K562 (cell line): ENCODE data around the gene SAMD11. TPM values are rescaled to one million over a fixed set of nuclear protein-coding genes. Genes with fewer than 3 reads are reported as not detected.
A peak's percentile ranks its signal among the peaks of the same experiment; 100 is the strongest.

Source experiments
- ATAC-seq: fragments of 200-7000 bp; cut with Tn5 transposase; 3 replicates; pipeline ENCODE4 v1.9.1; 2020; ENCODE audit warnings: moderate library complexity
- BruUV-seq: library from RNA; stranded (reverse); fragments of 400-500 nt; replicated peaks from 2 replicates; lab custom pipeline; 2021; lab: Mats Ljungman, UMichigan
- CTCF ChIA-PET: fragments of 300-600 bp; formaldehyde crosslinking; extraction: SDS; loops from one replicate; lab custom pipeline; 2021; ENCODE audit warnings: low intra/inter-chr PET ratio; lab: Yijun Ruan, JAX
- POLR2A ChIA-PET: fragments of 300-600, 350-650 bp; sonication (Branson Sonifier 250); formaldehyde crosslinking; extraction: SDS; loops from one replicate; lab custom pipeline; 2021; ENCODE audit warnings: antibody characterized with exemption, inconsistent platforms; lab: Yijun Ruan, JAX
- DNase-seq, 4 experiments: peaks; one replicate each; pipeline versions ENCODE4 v3.0.0 to v3.0.0-alpha.2; 2011 to 2018; ENCODE audit warnings: low spot score in 3 of 4, mixed read lengths in 3 of 4; ENCODE audit errors: extremely low read depth in 1 of 4
- FAIRE-seq: peaks from 2 replicates; lab custom pipeline; 2011; peaks lifted over from hg19 to GRCh38; lab: Jason Lieb, UNC
- H2AFZ ChIP-seq: 2 replicates; pipeline ENCODE4 v1.6.0; 2011; ENCODE audit warnings: low read depth, low read length, control low read depth, inconsistent platforms
- H3K27ac ChIP-seq: fragments of 200-600 bp; 3 replicates; pipeline ENCODE4 v1.8.0; 2011; ENCODE audit warnings: low read depth, mild to moderate bottlenecking, control low read depth, inconsistent platforms, low read length, moderate library complexity, mixed read lengths; ENCODE audit errors: extremely low read depth
- H3K27me3 ChIP-seq, 2 experiments: fragments of 300-600 bp in 1 of 2; 2 replicates in 1 of 2; 3 replicates in 1 of 2; pipeline versions ENCODE4 v1.6.0 to v1.8.0; 2011; ENCODE audit warnings: inconsistent platforms in 2 of 2, low read length in 2 of 2, mild to moderate bottlenecking in 1 of 2, mixed read lengths in 1 of 2, moderate library complexity in 1 of 2; ENCODE audit not compliant: control insufficient read depth in 2 of 2, insufficient read depth in 2 of 2
- H3K36me3 ChIP-seq: fragments of 300-600 bp; 3 replicates; pipeline ENCODE4 v1.8.0; 2011; ENCODE audit warnings: mild to moderate bottlenecking, low read length, inconsistent platforms; ENCODE audit not compliant: control insufficient read depth, insufficient read depth
- H3K4me1 ChIP-seq, 2 experiments: fragments of 200-600 bp in 1 of 2; replicated peaks in 1 of 2; 2 replicates in 1 of 2; 3 replicates in 1 of 2; pipeline versions ENCODE4 v1.5.1 to v1.8.0; 2011; ENCODE audit warnings: inconsistent platforms in 2 of 2, low read length in 2 of 2, mild to moderate bottlenecking in 1 of 2, mixed read lengths in 1 of 2, moderate library complexity in 1 of 2; ENCODE audit not compliant: control insufficient read depth in 2 of 2, insufficient read depth in 2 of 2
- H3K4me2 ChIP-seq: 2 replicates; pipeline ENCODE4 v1.6.1; 2011; ENCODE audit warnings: low read length, control low read depth, inconsistent platforms, mixed read lengths; ENCODE audit not compliant: insufficient read depth
- H3K4me3 ChIP-seq: fragments of 200-600 bp; sonication (generic), shearing (Covaris generic); 2 replicates; pipeline ENCODE4 v1.5.1; 2016; ENCODE audit warnings: control low read depth, inconsistent platforms
- H3K79me2 ChIP-seq: fragments of 200-600 bp; 3 replicates; pipeline ENCODE4 v1.8.0; 2011; ENCODE audit warnings: low read length, inconsistent platforms; ENCODE audit not compliant: control insufficient read depth, insufficient read depth
- H3K9ac ChIP-seq, 2 experiments: 2 replicates each; pipeline versions ENCODE4 v1.6.0 to v1.6.1; 2011; ENCODE audit warnings: low read depth in 2 of 2, low read length in 2 of 2, control low read depth in 1 of 2, inconsistent platforms in 1 of 2, mild to moderate bottlenecking in 1 of 2, mixed read lengths in 1 of 2; ENCODE audit not compliant: insufficient read depth in 1 of 2
- H3K9me1 ChIP-seq: one replicate; pipeline ENCODE4 v1.6.0; 2011; ENCODE audit warnings: inconsistent platforms, mild to moderate bottlenecking, low read length, moderate library complexity; ENCODE audit not compliant: control insufficient read depth, insufficient read depth
- H3K9me3 ChIP-seq: replicated peaks from 2 replicates; pipeline ENCODE4 v1.5.1; 2011; ENCODE audit warnings: low read depth, low read length, inconsistent platforms; ENCODE audit not compliant: control insufficient read depth, insufficient read depth
- H4K20me1 ChIP-seq: replicated peaks from 2 replicates; pipeline ENCODE4 v1.6.1; 2011; ENCODE audit warnings: low read length, inconsistent platforms, mixed read lengths; ENCODE audit not compliant: control insufficient read depth, insufficient read depth
- ARID4B ChIP-seq: sonication (generic); formaldehyde crosslinking; IDR thresholded peaks from 2 replicates; pipeline ENCODE4 v1.8.0; 2022; ENCODE audit warnings: mild to moderate bottlenecking, missing genetic modification reagents
- CBFA2T3 ChIP-seq: fragments of 450-650 bp; IDR thresholded peaks from 2 replicates; pipeline ENCODE4 v1.6.1; 2017
- CXXC5 ChIP-seq: fragments of 250-450 bp; sonication (Bioruptor Pico); IDR thresholded peaks from 2 replicates; pipeline ENCODE4 v1.8.0; 2022; ENCODE audit warnings: inconsistent platforms, mild to moderate bottlenecking, moderate library complexity
- HEY1 ChIP-seq: fragments of 250-450 bp; sonication (Bioruptor Pico); IDR thresholded peaks from 2 replicates; pipeline ENCODE4 v1.5.0; 2020; ENCODE audit warnings: mild to moderate bottlenecking, moderate library complexity, borderline replicate concordance
- NELFE ChIP-seq: IDR thresholded peaks from 2 replicates; pipeline ENCODE4 v1.6.1; 2011; ENCODE audit warnings: mild to moderate bottlenecking; ENCODE audit not compliant: insufficient read depth, insufficient read length
- PCBP1 ChIP-seq: fragments of 200-400 bp; formaldehyde crosslinking; IDR thresholded peaks from 2 replicates; pipeline ENCODE4 v1.6.1; 2018; ENCODE audit warnings: mild to moderate bottlenecking, low read depth, low read length; ENCODE audit not compliant: poor library complexity, severe bottlenecking
- PHB2 ChIP-seq: fragments of 450-650 bp; IDR thresholded peaks from 2 replicates; pipeline ENCODE4 v1.6.1; 2017; ENCODE audit warnings: low read depth
- SRSF7 ChIP-seq: fragments of 200-400 bp; formaldehyde crosslinking; optimal IDR thresholded peaks from 2 replicates; pipeline ENCODE3; 2017; ENCODE audit warnings: mild to moderate bottlenecking, low read depth, low read length
- ZNF165 ChIP-seq: fragments of 250-450 bp; sonication (Bioruptor Pico); IDR thresholded peaks from 2 replicates; pipeline ENCODE4 v1.4.0; 2020; ENCODE audit warnings: borderline replicate concordance
- ZNF79 ChIP-seq: fragments of 250-450 bp; sonication (Bioruptor Pico); IDR thresholded peaks from 2 replicates; pipeline ENCODE4 v1.4.0; 2020; ENCODE audit warnings: low read depth, mild to moderate bottlenecking, moderate library complexity
- WGBS: fragments of 100-300 bp; shearing (Covaris generic); methylation state at CpG from one replicate; pipeline ENCODE4 v1.1.6; 2016; ENCODE audit warnings: low coverage, mixed read lengths; ENCODE audit not compliant: insufficient coverage; ENCODE audit errors: missing lambda C conversion rate; 5-methylcytosine and 5-hydroxymethylcytosine counted together
- in situ Hi-C: fragments of 300-500 bp; cut with MboI; formaldehyde crosslinking; loops from 4 replicates; pipeline ENCODE4 v1.15.0; 2018; ENCODE audit warnings: inconsistent platforms, mixed read lengths
- intact Hi-C: fragments of 100-400 bp; cut with micrococcal nuclease; formaldehyde crosslinking; loops from 2 replicates; pipeline ENCODE4 v1.14.2; 2022
- polyA plus RNA-seq, 8 experiments: library from polyadenylated mRNA; depleted of rRNA in 4 of 8; stranded (reverse) in 5 of 8; unstranded in 3 of 8; fragments of >200 nt; fragmentation: Nextera tagmentation in 2 of 8; fragmentation: Illumina TruSeq in 1 of 8; extraction: Ambion mirVana in 2 of 8; extraction: Trizol in 1 of 8; gene quantifications; 2 replicates each; pipeline versions ENCODE4 v1.2.1 to v1.2.3, GENCODE V29; 2011 to 2014; ENCODE audit warnings: inconsistent platforms in 1 of 8, missing spikeins in 1 of 8
- total RNA-seq, 7 experiments: library from RNA; depleted of rRNA in 6 of 7; stranded (reverse); fragments of >200 nt in 6 of 7; fragmentation: Illumina TruSeq in 2 of 7; extraction: Trizol in 2 of 7; gene quantifications; 2 replicates each; pipeline versions ENCODE4 v1.2.1 to v1.2.3, GENCODE V29; 2011 to 2021; ENCODE audit warnings: low replicate concordance in 1 of 7

SAMD11 gene
- total and polyA plus RNA-seq, 9 of the 15 experiments (the other 6 are each of a cell fraction or from before 2014, with no cell fraction given): 0.07 to 0.82 (median 0.11) TPM; not detected in 2

GRCh38 chr1:980137-980571 lies 56.4 kb downstream of the SAMD11 start:
- no peak overlapping the region for H3K4me2 ChIP-seq
- no peak for DNase-seq
- intact Hi-C loops: loop anchor here (10.0 kb wide), 1 partner anchor 315 kb away; no protein-coding TSS in a partner anchor
- H3K4me1 ChIP-seq: peaks cover 0 to 75% of the 10 kb centered on the region in 2 experiments; a peak in 3 of 5 replicates
- peak overlapping the region in 1 of 2 experiments; percentile 50; a peak in 2 of 4 replicates for H3K9ac ChIP-seq
- no peak overlapping the region for H3K27ac ChIP-seq
- 29% methylated on average over 13 of the region's 13 CpGs for WGBS
- no peak for FAIRE-seq
- no peak overlapping the region for H3K4me3 ChIP-seq
- no peak overlapping the region for H2AFZ ChIP-seq
- H3K27me3 ChIP-seq: peaks cover 39 to 70% of the 10 kb centered on the region in 2 experiments; a peak in 4 of 5 replicates
- in situ Hi-C loops: loop anchor here (10.0 kb wide), 1 partner anchor 85 kb away; no protein-coding TSS in a partner anchor
- ChIA-PET POLR2A (interaction anchor here (0.7 to 1.5 kb wide), 3 partner anchors 13 to 344 kb away, joined by 4 to 7 read pairs (median 4); no protein-coding TSS in a partner anchor), CTCF (interaction anchor here (1.1 kb wide), 1 partner anchor 76 kb away, joined by 4 read pairs; no protein-coding TSS in a partner anchor)
- no peak for ATAC-seq
- no peaks in the 10 kb centered on the region for H3K36me3 ChIP-seq
- H4K20me1 ChIP-seq: peaks cover 13% of the 10 kb centered on the region
- BruUV-seq: no TSS peak
- TF ChIP-seq CXXC5 (CRISPR knock-in tag) (no peak), PHB2 (no peak), ZNF79 (CRISPR knock-in tag) (no peak), NELFE (no peak), HEY1 (CRISPR knock-in tag) (no peak), CBFA2T3 (no peak), SRSF7 (no peak), PCBP1 (peak; percentile 10), ARID4B (0 out of 2 replicates have a peak, but pooled peaks have one; percentile 4), ZNF165 (CRISPR knock-in tag) (no peak)
- TF ChIP-seq, all 486 proteins: peak for 2
- Histone ChIP-seq H3K9me1 (no peaks in the 10 kb centered on the region), H3K9me3 (no peaks in the 10 kb centered on the region), H3K79me2 (no peaks in the 10 kb centered on the region)
